ENCODE measurements around the gene FOXI3.

The FOXI3 gene

GRCh38 chr2:88493481-88493880 is 41.0 kb upstream of the FOXI3 start:
- no peak for ATAC-seq
- TF ChIP-seq TOX (CRISPR knock-in tag; IDR thresholded peaks at IDR 0.05; ENCODE audit: borderline replicate concordance) (no peak), ZNF565 (CRISPR knock-in tag; conservative IDR thresholded peaks at IDR 0.05; ENCODE audit: low read depth) (no peak), SNAI2 (CRISPR knock-in tag; IDR thresholded peaks at IDR 0.05) (no peak), ZFP3 (CRISPR knock-in tag; IDR thresholded peaks at IDR 0.05) (no peak), PPARA (CRISPR knock-in tag; IDR thresholded peaks at IDR 0.05; ENCODE audit: borderline replicate concordance) (no peak), ZFP30 (CRISPR knock-in tag; IDR thresholded peaks at IDR 0.05) (no peak), ZNF8 (CRISPR knock-in tag; IDR thresholded peaks at IDR 0.05) (no peak), BACH2 (CRISPR knock-in tag; IDR thresholded peaks at IDR 0.05; ENCODE audit: borderline replicate concordance) (no peak), GLIS3 (CRISPR knock-in tag; IDR thresholded peaks at IDR 0.05) (no peak), OSR1 (CRISPR knock-in tag; IDR thresholded peaks at IDR 0.05) (no peak), ARNTL (CRISPR knock-in tag; IDR thresholded peaks at IDR 0.05; ENCODE audit: borderline replicate concordance, low read depth) (no peak), RARB (CRISPR knock-in tag; IDR thresholded peaks at IDR 0.05) (no peak), TCF4 (CRISPR knock-in tag; IDR thresholded peaks at IDR 0.05; ENCODE audit: borderline replicate concordance) (no peak)
- TF ChIP-seq, protein P1, sequence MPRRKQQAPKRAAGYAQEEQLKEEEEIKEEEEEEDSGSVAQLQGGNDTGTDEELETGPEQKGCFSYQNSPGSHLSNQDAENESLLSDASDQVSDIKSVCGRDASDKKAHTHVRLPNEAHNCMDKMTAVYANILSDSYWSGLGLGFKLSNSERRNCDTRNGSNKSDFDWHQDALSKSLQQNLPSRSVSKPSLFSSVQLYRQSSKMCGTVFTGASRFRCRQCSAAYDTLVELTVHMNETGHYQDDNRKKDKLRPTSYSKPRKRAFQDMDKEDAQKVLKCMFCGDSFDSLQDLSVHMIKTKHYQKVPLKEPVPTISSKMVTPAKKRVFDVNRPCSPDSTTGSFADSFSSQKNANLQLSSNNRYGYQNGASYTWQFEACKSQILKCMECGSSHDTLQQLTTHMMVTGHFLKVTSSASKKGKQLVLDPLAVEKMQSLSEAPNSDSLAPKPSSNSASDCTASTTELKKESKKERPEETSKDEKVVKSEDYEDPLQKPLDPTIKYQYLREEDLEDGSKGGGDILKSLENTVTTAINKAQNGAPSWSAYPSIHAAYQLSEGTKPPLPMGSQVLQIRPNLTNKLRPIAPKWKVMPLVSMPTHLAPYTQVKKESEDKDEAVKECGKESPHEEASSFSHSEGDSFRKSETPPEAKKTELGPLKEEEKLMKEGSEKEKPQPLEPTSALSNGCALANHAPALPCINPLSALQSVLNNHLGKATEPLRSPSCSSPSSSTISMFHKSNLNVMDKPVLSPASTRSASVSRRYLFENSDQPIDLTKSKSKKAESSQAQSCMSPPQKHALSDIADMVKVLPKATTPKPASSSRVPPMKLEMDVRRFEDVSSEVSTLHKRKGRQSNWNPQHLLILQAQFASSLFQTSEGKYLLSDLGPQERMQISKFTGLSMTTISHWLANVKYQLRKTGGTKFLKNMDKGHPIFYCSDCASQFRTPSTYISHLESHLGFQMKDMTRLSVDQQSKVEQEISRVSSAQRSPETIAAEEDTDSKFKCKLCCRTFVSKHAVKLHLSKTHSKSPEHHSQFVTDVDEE (CRISPR knock-in tag; IDR thresholded peaks at IDR 0.05), result no peak

DNA sequence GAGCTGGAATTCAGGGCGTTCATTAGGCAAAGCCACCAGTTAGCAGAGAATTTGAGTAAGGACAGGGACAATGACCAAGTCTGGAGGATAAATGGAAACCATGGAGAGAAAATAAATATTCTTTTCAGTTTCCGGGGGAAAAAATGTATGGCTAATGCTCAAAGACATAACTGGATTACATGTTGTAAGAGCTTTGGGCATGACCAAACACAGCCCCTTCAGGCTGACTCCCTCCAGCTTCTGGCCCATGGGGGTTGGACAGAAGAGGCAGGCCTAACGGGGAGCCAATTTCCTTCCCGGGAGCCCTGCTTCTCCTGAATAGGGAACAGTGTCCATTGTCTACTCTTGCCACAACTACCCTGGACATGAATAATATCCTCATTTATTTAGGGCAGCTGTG is 39.5 kb upstream of the FOXI3 start:
- no peak for TF ChIP-seq ZNF8 (CRISPR knock-in tag; IDR thresholded peaks at IDR 0.05)
- TF ChIP-seq RARB (CRISPR knock-in tag; IDR thresholded peaks at IDR 0.05), result no peak
- TF ChIP-seq, protein P2, sequence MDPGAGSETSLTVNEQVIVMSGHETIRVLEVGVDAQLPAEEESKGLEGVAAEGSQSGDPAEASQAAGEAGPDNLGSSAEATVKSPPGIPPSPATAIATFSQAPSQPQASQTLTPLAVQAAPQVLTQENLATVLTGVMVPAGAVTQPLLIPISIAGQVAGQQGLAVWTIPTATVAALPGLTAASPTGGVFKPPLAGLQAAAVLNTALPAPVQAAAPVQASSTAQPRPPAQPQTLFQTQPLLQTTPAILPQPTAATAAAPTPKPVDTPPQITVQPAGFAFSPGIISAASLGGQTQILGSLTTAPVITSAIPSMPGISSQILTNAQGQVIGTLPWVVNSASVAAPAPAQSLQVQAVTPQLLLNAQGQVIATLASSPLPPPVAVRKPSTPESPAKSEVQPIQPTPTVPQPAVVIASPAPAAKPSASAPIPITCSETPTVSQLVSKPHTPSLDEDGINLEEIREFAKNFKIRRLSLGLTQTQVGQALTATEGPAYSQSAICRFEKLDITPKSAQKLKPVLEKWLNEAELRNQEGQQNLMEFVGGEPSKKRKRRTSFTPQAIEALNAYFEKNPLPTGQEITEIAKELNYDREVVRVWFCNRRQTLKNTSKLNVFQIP (CRISPR knock-in tag; IDR thresholded peaks at IDR 0.05; ENCODE audit: borderline replicate concordance, low read depth), result no peak
- no peak for TF ChIP-seq CREB5 (CRISPR knock-in tag; IDR thresholded peaks at IDR 0.05; ENCODE audit: low read depth)
- no peak for TF ChIP-seq PPARA (CRISPR knock-in tag; IDR thresholded peaks at IDR 0.05; ENCODE audit: borderline replicate concordance)
- no peak for TF ChIP-seq GLIS3 (CRISPR knock-in tag; IDR thresholded peaks at IDR 0.05)
- no peak for TF ChIP-seq TCF4 (CRISPR knock-in tag; IDR thresholded peaks at IDR 0.05; ENCODE audit: borderline replicate concordance)
- no peak for ATAC-seq

GRCh38 chr2:88489181-88489580 is 36.7 kb upstream of the FOXI3 start:
- TF ChIP-seq ZFP30 (CRISPR knock-in tag; IDR thresholded peaks at IDR 0.05) (no peak), ZFP3 (CRISPR knock-in tag; IDR thresholded peaks at IDR 0.05) (no peak), ARNTL (CRISPR knock-in tag; IDR thresholded peaks at IDR 0.05; ENCODE audit: borderline replicate concordance, low read depth) (no peak), ZNF565 (CRISPR knock-in tag; conservative IDR thresholded peaks at IDR 0.05; ENCODE audit: low read depth) (no peak), RARB (CRISPR knock-in tag; IDR thresholded peaks at IDR 0.05) (no peak), ZNF70 (CRISPR knock-in tag; IDR thresholded peaks at IDR 0.05) (no peak), PATZ1 (CRISPR knock-in tag; IDR thresholded peaks at IDR 0.05; ENCODE audit: borderline replicate concordance) (no peak), TCF4 (CRISPR knock-in tag; IDR thresholded peaks at IDR 0.05; ENCODE audit: borderline replicate concordance) (no peak), ISL1 (CRISPR knock-in tag; IDR thresholded peaks at IDR 0.05) (no peak)
- TF ChIP-seq, protein P3, sequence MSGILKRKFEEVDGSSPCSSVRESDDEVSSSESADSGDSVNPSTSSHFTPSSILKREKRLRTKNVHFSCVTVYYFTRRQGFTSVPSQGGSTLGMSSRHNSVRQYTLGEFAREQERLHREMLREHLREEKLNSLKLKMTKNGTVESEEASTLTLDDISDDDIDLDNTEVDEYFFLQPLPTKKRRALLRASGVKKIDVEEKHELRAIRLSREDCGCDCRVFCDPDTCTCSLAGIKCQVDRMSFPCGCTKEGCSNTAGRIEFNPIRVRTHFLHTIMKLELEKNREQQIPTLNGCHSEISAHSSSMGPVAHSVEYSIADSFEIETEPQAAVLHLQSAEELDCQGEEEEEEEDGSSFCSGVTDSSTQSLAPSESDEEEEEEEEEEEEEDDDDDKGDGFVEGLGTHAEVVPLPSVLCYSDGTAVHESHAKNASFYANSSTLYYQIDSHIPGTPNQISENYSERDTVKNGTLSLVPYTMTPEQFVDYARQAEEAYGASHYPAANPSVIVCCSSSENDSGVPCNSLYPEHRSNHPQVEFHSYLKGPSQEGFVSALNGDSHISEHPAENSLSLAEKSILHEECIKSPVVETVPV (CRISPR knock-in tag; IDR thresholded peaks at IDR 0.05), result no peak
- TF ChIP-seq, protein P1 (CRISPR knock-in tag; IDR thresholded peaks at IDR 0.05), result no peak
- ATAC-seq, result no peak
